ENCODE results near the gene SLC35G2. TPM values are rescaled to one million over a fixed set of nuclear protein-coding genes. Genes with fewer than 3 reads are reported as not detected.
"Not testable (repeated sequence)": the region's sequence is repeated elsewhere in the genome, so short reads cannot be mapped to it uniquely, and the experiment has no call there.

Gene SLC35G2
- total RNA-seq, 4 donors from 2014 or later = 3.3 to 6.1 (median 5.4) TPM

- no peak overlapping the region for H3K4me3 ChIP-seq
- ATAC-seq = no peak
- H3K27me3 ChIP-seq = no peaks in the 10 kb centered on the region
- TF ChIP-seq POLR2A (IDR thresholded peaks at IDR 0.05) (no peak), EP300 (IDR thresholded peaks at IDR 0.05) (no peak), POLR2AphosphoS5 (IDR thresholded peaks at IDR 0.05) (no peak), CTCF (IDR thresholded peaks at IDR 0.05) (no peak)
- WGBS, 2 donors (ENCODE audit: low coverage in 1 of 2) = 50% methylated on average over 2 of the region's 2 CpGs
- no peaks in the 10 kb centered on the region for H3K9me3 ChIP-seq
- H3K36me3 ChIP-seq = peaks cover 0 to 3% of the 10 kb centered on the region in 2 donors
- no peak overlapping the region for H3K27ac ChIP-seq
- H3K4me1 ChIP-seq = peaks cover 6 to 21% (median 8%) of the 10 kb centered on the region in 3 donors
Measured at GRCh38 chr3:136891934-136892855, 73.3 kb downstream of the SLC35G2 start.

GRCh38 chr3:136893848-136894443, 75.0 kb downstream of the SLC35G2 start:
- H3K27ac ChIP-seq = peak overlapping the region in 1 of 4 donors; percentile 20
- peak; percentile 39 for ATAC-seq
- WGBS, 2 donors (ENCODE audit: low coverage in 1 of 2) = 38 to 52% methylated on average over 3 to 5 of the region's 5 CpGs
- H3K9me3 ChIP-seq = no peaks in the 10 kb centered on the region
- H3K4me1 ChIP-seq = peaks cover 6 to 34% (median 11%) of the 10 kb centered on the region in 3 donors
- TF ChIP-seq POLR2AphosphoS5 (IDR thresholded peaks at IDR 0.05) (peak; percentile 13), POLR2A (IDR thresholded peaks at IDR 0.05) (no peak), CTCF (IDR thresholded peaks at IDR 0.05) (no peak), EP300 (IDR thresholded peaks at IDR 0.05) (no peak)
- H3K27me3 ChIP-seq = no peaks in the 10 kb centered on the region
- peaks cover 0 to 3% of the 10 kb centered on the region in 2 donors for H3K36me3 ChIP-seq
- H3K4me3 ChIP-seq = no peak overlapping the region

- 100% methylated on average over 1 of the region's 1 CpG for WGBS, 2 donors (ENCODE audit: low coverage in 1 of 2)
- H3K36me3 ChIP-seq, H3K27ac ChIP-seq, H3K4me3 ChIP-seq, ATAC-seq, H3K9me3 ChIP-seq, H3K27me3 ChIP-seq: not testable (repeated sequence)
- peaks cover 9 to 48% (median 12%) of the 10 kb centered on the region in 3 donors for H3K4me1 ChIP-seq
Measured at GRCh38 chr3:136897171-136897570, 78.2 kb downstream of the SLC35G2 start.

GRCh38 chr3:136898549-136898948, 79.6 kb downstream of the SLC35G2 start:
- no peak for ATAC-seq
- TF ChIP-seq EP300 (IDR thresholded peaks at IDR 0.05) = no peak
- 45 to 58% methylated on average over 4 of the region's 4 CpGs for WGBS, 2 donors (ENCODE audit: low coverage in 1 of 2)
- H3K27me3 ChIP-seq = no peaks in the 10 kb centered on the region
- H3K27ac ChIP-seq = peak overlapping the region in 3 of 4 donors; percentile 27 to 45 (median 28)
- peaks cover 0 to 7% of the 10 kb centered on the region in 2 donors for H3K36me3 ChIP-seq
- no peak overlapping the region for H3K4me3 ChIP-seq
- peaks cover 0 to 7% (median 0%) of the 10 kb centered on the region in 3 donors for H3K9me3 ChIP-seq
- peaks cover 9 to 42% (median 11%) of the 10 kb centered on the region in 3 donors for H3K4me1 ChIP-seq

- no peak for ATAC-seq
- Histone ChIP-seq H3K36me3 (peaks cover 0 to 7% of the 10 kb centered on the region in 2 donors), H3K27ac (peak overlapping the region in 3 of 4 donors; percentile 27 to 45 (median 28)), H3K4me3 (no peak overlapping the region), H3K9me3 (peaks cover 0 to 11% (median 0%) of the 10 kb centered on the region in 3 donors), H3K4me1 (peaks cover 6 to 38% (median 7%) of the 10 kb centered on the region in 3 donors), H3K27me3 (no peaks in the 10 kb centered on the region)
- TF ChIP-seq POLR2AphosphoS5 (IDR thresholded peaks at IDR 0.05) = no peak
- TF ChIP-seq CTCF (IDR thresholded peaks at IDR 0.05) = no peak
- TF ChIP-seq EP300 (IDR thresholded peaks at IDR 0.05) = no peak
- TF ChIP-seq POLR2A (IDR thresholded peaks at IDR 0.05) = no peak
- WGBS, 2 donors (ENCODE audit: low coverage in 1 of 2) = 71 to 78% methylated on average over 2 of the region's 2 CpGs
Measured at GRCh38 chr3:136898954-136899353, 80.0 kb downstream of the SLC35G2 start.

Measured in gastroesophageal sphincter (tissue), 4 donors.